Caco-2 (cell line): ENCODE data around the gene CHAF1A. TPM values are rescaled to one million over a fixed set of nuclear protein-coding genes. Genes with fewer than 3 reads are reported as not detected.

Experiments used
- BruUV-seq: library from RNA; stranded (reverse); fragments of 400-500 nt; replicated peaks from 2 replicates; lab custom pipeline; 2021; lab: Mats Ljungman, UMichigan
- CTCF ChIA-PET: fragments of 300-600 bp; sonication (Branson Sonifier 250); formaldehyde crosslinking; loops from one replicate; lab custom pipeline; 2022; ENCODE audit warnings: antibody characterized with exemption; lab: Charles Lee
- POLR2A ChIA-PET: fragments of 300-600 bp; sonication (Branson Sonifier 250); formaldehyde crosslinking; loops from one replicate; lab custom pipeline; 2022; ENCODE audit warnings: antibody characterized with exemption; lab: Charles Lee
- DNase-seq, 2 experiments: peaks; one replicate each; pipeline versions ENCODE4 v3.0.0 to v3.0.0-alpha.2; 2020 to 2022
- H3K27me3 ChIP-seq: replicated peaks from 2 replicates; pipeline ENCODE4 v1.6.0; 2011; ENCODE audit warnings: low read length; ENCODE audit not compliant: control insufficient read depth, insufficient read depth
- H3K36me3 ChIP-seq: 2 replicates; pipeline ENCODE4 v1.5.1; 2011; ENCODE audit warnings: low read length; ENCODE audit not compliant: control insufficient read depth, insufficient read depth
- H3K4me1 ChIP-seq: fragments of 250-450 bp; sonication (Bioruptor Pico); 2 replicates; pipeline ENCODE4 v1.5.1; 2020; ENCODE audit warnings: mild to moderate bottlenecking
- H3K4me3 ChIP-seq: 2 replicates; pipeline ENCODE4 v1.5.1; 2011; ENCODE audit warnings: low read depth, mild to moderate bottlenecking, control low read depth, low read length
- H3K9me3 ChIP-seq: fragments of 250-450 bp; sonication (Bioruptor Pico); 2 replicates; pipeline ENCODE4 v1.5.1; 2020; ENCODE audit warnings: mild to moderate bottlenecking, moderate library complexity
- H3K27ac Mint-ChIP-seq: one replicate; pipeline ENCODE4 v1.8.0; 2022; ENCODE audit warnings: mixed read lengths; ENCODE audit not compliant: unreplicated experiment
- H3K27me3 Mint-ChIP-seq: one replicate; pipeline ENCODE4 v1.8.0; 2022; ENCODE audit warnings: mixed read lengths; ENCODE audit not compliant: insufficient read depth, unreplicated experiment
- H3K36me3 Mint-ChIP-seq: one replicate; pipeline ENCODE4 v1.8.0; 2022; ENCODE audit warnings: mild to moderate bottlenecking, mixed read lengths; ENCODE audit not compliant: insufficient read depth, unreplicated experiment
- H3K4me1 Mint-ChIP-seq: one replicate; pipeline ENCODE4 v1.8.0; 2022; ENCODE audit warnings: low read depth, mixed read lengths; ENCODE audit not compliant: unreplicated experiment
- H3K4me3 Mint-ChIP-seq: one replicate; pipeline ENCODE4 v1.8.0; 2022; ENCODE audit warnings: mild to moderate bottlenecking, moderate library complexity, mixed read lengths; ENCODE audit not compliant: unreplicated experiment
- H3K9me3 Mint-ChIP-seq: one replicate; pipeline ENCODE4 v1.8.0; 2022; ENCODE audit warnings: mixed read lengths; ENCODE audit not compliant: unreplicated experiment
- CTCF ChIP-seq, 2 experiments: fragments of 200-600 bp in 1 of 2; IDR thresholded peaks; 1 replicate in 1 of 2; 2 replicates in 1 of 2; pipeline versions ENCODE4 v1.5.1 to v1.8.0; 2011 to 2022; ENCODE audit warnings: antibody characterized with exemption in 1 of 2, control low read depth in 1 of 2, inconsistent platforms in 1 of 2, low read depth in 1 of 2, low read length in 1 of 2, mild to moderate bottlenecking in 1 of 2, moderate library complexity in 1 of 2; ENCODE audit not compliant: insufficient read depth in 1 of 2, severe bottlenecking in 1 of 2, unreplicated experiment in 1 of 2
- intact Hi-C: fragments of 100-400 bp; cut with micrococcal nuclease; formaldehyde crosslinking; loops from one replicate; pipeline ENCODE4 v1.10.0; 2022; ENCODE audit not compliant: unreplicated experiment
- total RNA-seq: library from RNA; stranded (reverse); gene quantifications from 2 replicates; pipeline ENCODE4 v1.2.3, GENCODE V29; 2022

CHAF1A gene
- total RNA-seq, 1 experiment from 2014 or later, result 63.1 TPM

GRCh38 chr19:4373013-4373367, 29.4 kb upstream of the CHAF1A start:
- POLR2A ChIA-PET, result no interaction called here
- Mint-ChIP-seq H3K36me3 (peaks cover 59% of the 10 kb centered on the region), H3K4me3 (no peak overlapping the region), H3K27me3 (no peaks in the 10 kb centered on the region), H3K4me1 (peaks cover 17% of the 10 kb centered on the region), H3K27ac (peak overlapping the region; percentile 70), H3K9me3 (no peaks in the 10 kb centered on the region)
- no peak for DNase-seq
- no peak for TF ChIP-seq CTCF (IDR thresholded peaks at IDR 0.05; ENCODE audit: insufficient read depth in 1 of 2, low read depth in 1 of 2, low read length in 1 of 2, severe bottlenecking in 1 of 2, unreplicated experiment in 1 of 2)
- no peak overlapping the region for H3K4me3 ChIP-seq
- no peaks in the 10 kb centered on the region; the same call in 1 of the 2 replicates for H3K36me3 ChIP-seq
- peaks cover 40% of the 10 kb centered on the region for H3K4me1 ChIP-seq
- H3K27me3 ChIP-seq, result no peaks in the 10 kb centered on the region
- no peaks in the 10 kb centered on the region for H3K9me3 ChIP-seq
- BruUV-seq, result no TSS peak
- intact Hi-C loops, result no loop called here
- CTCF ChIA-PET, result no interaction called here

- intact Hi-C loops, result no loop called here
- H3K27ac Mint-ChIP-seq, result peak overlapping the region; percentile 93
- no peaks in the 10 kb centered on the region; the same call in 1 of the 2 replicates for H3K36me3 ChIP-seq
- H3K4me3 Mint-ChIP-seq, result peak overlapping the region; percentile 57
- TF ChIP-seq CTCF (IDR thresholded peaks at IDR 0.05; ENCODE audit: insufficient read depth in 1 of 2, low read depth in 1 of 2, low read length in 1 of 2, severe bottlenecking in 1 of 2, unreplicated experiment in 1 of 2), result no peak
- H3K9me3 Mint-ChIP-seq, result no peaks in the 10 kb centered on the region
- BruUV-seq, result no TSS peak
- no peaks in the 10 kb centered on the region for H3K9me3 ChIP-seq
- no peak for DNase-seq
- no peaks in the 10 kb centered on the region for H3K27me3 ChIP-seq
- peaks cover 17% of the 10 kb centered on the region for H3K4me1 Mint-ChIP-seq
- H3K36me3 Mint-ChIP-seq, result peaks cover 50% of the 10 kb centered on the region
- ChIA-PET POLR2A (interaction anchor here (2.0 to 2.7 kb wide), 3 partner anchors 17 to 31 kb away, joined by 20 to 27 read pairs (median 21); partner anchors contain the start of genes CHAF1A and MPND), CTCF (interaction anchor here (1.3 to 2.6 kb wide), 5 partner anchors 17 to 31 kb away, joined by 4 to 25 read pairs (median 18); partner anchors contain the start of genes CHAF1A, MPND and SH3GL1)
- H3K4me3 ChIP-seq, result no peak overlapping the region
- peaks cover 40% of the 10 kb centered on the region for H3K4me1 ChIP-seq
- H3K27me3 Mint-ChIP-seq, result no peaks in the 10 kb centered on the region
These were observed 28.6 kb upstream of the CHAF1A start for GRCh38 chr19:4373601-4374497.

GRCh38 chr19:4374498-4375163, 27.8 kb upstream of the CHAF1A start:
- BruUV-seq, result TSS peak; percentile 36
- TF ChIP-seq CTCF (IDR thresholded peaks at IDR 0.05; ENCODE audit: insufficient read depth in 1 of 2, low read depth in 1 of 2, low read length in 1 of 2, severe bottlenecking in 1 of 2, unreplicated experiment in 1 of 2), result no peak
- ChIA-PET POLR2A (interaction anchor here (1.2 to 2.7 kb wide), 4 partner anchors 16 to 32 kb away, joined by 8 to 27 read pairs (median 20); partner anchors contain the start of genes CHAF1A, MPND and SH3GL1), CTCF (interaction anchor here (0.6 to 2.6 kb wide), 13 partner anchors 12 to 766 kb away, joined by 3 to 25 read pairs (median 7); partner anchors contain the start of genes CHAF1A, MPND, SH3GL1 and YJU2)
- peaks cover 17% of the 10 kb centered on the region for H3K4me1 Mint-ChIP-seq
- Histone ChIP-seq H3K9me3 (no peaks in the 10 kb centered on the region), H3K27me3 (no peaks in the 10 kb centered on the region), H3K36me3 (no peaks in the 10 kb centered on the region; the same call in 1 of the 2 replicates), H3K4me1 (peaks cover 40% of the 10 kb centered on the region), H3K4me3 (no peak overlapping the region)
- DNase-seq, result peak; percentile 66 to 82
- no peaks in the 10 kb centered on the region for H3K9me3 Mint-ChIP-seq
- intact Hi-C loops, result loop anchor here (1.0 kb wide), 2 partner anchors 17 to 26 kb away; partner anchors contain the start of gene SH3GL1
- H3K27ac Mint-ChIP-seq, result peak overlapping the region; percentile 93
- H3K4me3 Mint-ChIP-seq, result peak overlapping the region; percentile 57
- no peaks in the 10 kb centered on the region for H3K27me3 Mint-ChIP-seq
- H3K36me3 Mint-ChIP-seq, result peaks cover 50% of the 10 kb centered on the region
